ENCODE results near the gene LASP1NB.

- TF ChIP-seq CTCF (IDR thresholded peaks at IDR 0.05) (no peak), POLR2AphosphoS5 (IDR thresholded peaks at IDR 0.05) (no peak)
Measured at GRCh38 chr17:38889745-38890409, 35.5 kb upstream of the LASP1NB start.

All from esophagus muscularis mucosa (tissue), 3 donors.